Calu3 (cell line): ENCODE data around the gene GTF2B. TPM values are rescaled to one million over a fixed set of nuclear protein-coding genes. Genes with fewer than 3 reads are reported as not detected.
A peak's percentile ranks its signal among the peaks of the same experiment; 100 is the strongest.

Experiments used
- BruUV-seq: library from RNA; stranded (reverse); fragments of 400-500 nt; replicated peaks from 2 replicates; lab custom pipeline; 2021; lab: Mats Ljungman, UMichigan
- CTCF ChIA-PET: fragments of 300-600 bp; sonication (Branson Sonifier 250); formaldehyde crosslinking; loops from one replicate; lab custom pipeline; 2022; ENCODE audit warnings: antibody characterized with exemption; lab: Charles Lee
- DNase-seq: peaks from one replicate; pipeline ENCODE4 v3.0.0; 2022
- H3K27ac Mint-ChIP-seq: one replicate; pipeline ENCODE4 v1.8.0; 2022; ENCODE audit warnings: mixed read lengths; ENCODE audit not compliant: unreplicated experiment
- H3K27me3 Mint-ChIP-seq: one replicate; pipeline ENCODE4 v1.8.0; 2022; ENCODE audit warnings: mixed read lengths; ENCODE audit not compliant: unreplicated experiment
- H3K36me3 Mint-ChIP-seq: one replicate; pipeline ENCODE4 v1.8.0; 2022; ENCODE audit warnings: mild to moderate bottlenecking, moderate library complexity, mixed read lengths; ENCODE audit not compliant: insufficient read depth, unreplicated experiment
- H3K4me1 Mint-ChIP-seq: one replicate; pipeline ENCODE4 v1.8.0; 2022; ENCODE audit warnings: mild to moderate bottlenecking, low read depth, mixed read lengths; ENCODE audit not compliant: unreplicated experiment
- H3K4me3 Mint-ChIP-seq: one replicate; pipeline ENCODE4 v1.8.0; 2022; ENCODE audit warnings: mild to moderate bottlenecking, low read depth, moderate library complexity, mixed read lengths; ENCODE audit not compliant: unreplicated experiment
- H3K9me3 Mint-ChIP-seq: one replicate; pipeline ENCODE4 v1.8.0; 2022; ENCODE audit warnings: low read depth, mixed read lengths; ENCODE audit not compliant: unreplicated experiment
- intact Hi-C: fragments of 100-400 bp; cut with micrococcal nuclease; formaldehyde crosslinking; loops from one replicate; pipeline ENCODE4 v1.10.0; 2022; ENCODE audit not compliant: unreplicated experiment
- total RNA-seq: library from RNA; stranded (reverse); gene quantifications from 2 replicates; pipeline ENCODE4 v1.2.3, GENCODE V29; 2022
- TF ChIP-seq, protein P1 (sequence below): fragments of 200-600 bp; IDR thresholded peaks from one replicate; pipeline ENCODE4 v1.8.0; 2022; ENCODE audit warnings: antibody characterized with exemption; ENCODE audit not compliant: unreplicated experiment

Gene GTF2B
- total RNA-seq, 1 experiment from 2014 or later = 39.3 TPM

DNA sequence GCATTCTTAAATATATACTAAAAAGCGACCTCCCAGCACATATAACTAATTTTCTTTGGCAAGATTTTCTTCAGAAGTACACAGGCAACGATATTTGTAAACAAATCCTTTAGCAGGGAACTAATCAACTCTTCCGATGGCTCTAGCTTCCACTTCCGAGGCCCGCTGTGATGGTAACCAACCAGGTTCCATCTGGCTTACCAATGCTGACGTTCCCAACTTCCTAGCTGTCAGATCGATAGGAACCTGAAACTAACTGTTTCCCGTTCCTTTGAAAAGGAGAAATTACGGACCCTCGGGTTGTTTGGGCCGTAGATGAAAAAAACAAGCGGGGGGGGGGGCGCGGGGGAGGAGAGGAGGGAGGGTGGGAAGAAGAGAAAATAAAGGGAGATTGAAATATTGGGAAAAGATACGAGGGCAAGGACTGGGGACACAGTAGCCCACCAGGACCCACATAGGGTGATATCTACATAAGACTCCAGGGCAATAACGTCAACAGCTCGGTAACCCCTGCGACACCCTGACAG lies 513 bp downstream of the GTF2B start:
- peak; percentile 23 for DNase-seq
- TF ChIP-seq, protein P1, sequence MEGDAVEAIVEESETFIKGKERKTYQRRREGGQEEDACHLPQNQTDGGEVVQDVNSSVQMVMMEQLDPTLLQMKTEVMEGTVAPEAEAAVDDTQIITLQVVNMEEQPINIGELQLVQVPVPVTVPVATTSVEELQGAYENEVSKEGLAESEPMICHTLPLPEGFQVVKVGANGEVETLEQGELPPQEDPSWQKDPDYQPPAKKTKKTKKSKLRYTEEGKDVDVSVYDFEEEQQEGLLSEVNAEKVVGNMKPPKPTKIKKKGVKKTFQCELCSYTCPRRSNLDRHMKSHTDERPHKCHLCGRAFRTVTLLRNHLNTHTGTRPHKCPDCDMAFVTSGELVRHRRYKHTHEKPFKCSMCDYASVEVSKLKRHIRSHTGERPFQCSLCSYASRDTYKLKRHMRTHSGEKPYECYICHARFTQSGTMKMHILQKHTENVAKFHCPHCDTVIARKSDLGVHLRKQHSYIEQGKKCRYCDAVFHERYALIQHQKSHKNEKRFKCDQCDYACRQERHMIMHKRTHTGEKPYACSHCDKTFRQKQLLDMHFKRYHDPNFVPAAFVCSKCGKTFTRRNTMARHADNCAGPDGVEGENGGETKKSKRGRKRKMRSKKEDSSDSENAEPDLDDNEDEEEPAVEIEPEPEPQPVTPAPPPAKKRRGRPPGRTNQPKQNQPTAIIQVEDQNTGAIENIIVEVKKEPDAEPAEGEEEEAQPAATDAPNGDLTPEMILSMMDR = no peak

DNA sequence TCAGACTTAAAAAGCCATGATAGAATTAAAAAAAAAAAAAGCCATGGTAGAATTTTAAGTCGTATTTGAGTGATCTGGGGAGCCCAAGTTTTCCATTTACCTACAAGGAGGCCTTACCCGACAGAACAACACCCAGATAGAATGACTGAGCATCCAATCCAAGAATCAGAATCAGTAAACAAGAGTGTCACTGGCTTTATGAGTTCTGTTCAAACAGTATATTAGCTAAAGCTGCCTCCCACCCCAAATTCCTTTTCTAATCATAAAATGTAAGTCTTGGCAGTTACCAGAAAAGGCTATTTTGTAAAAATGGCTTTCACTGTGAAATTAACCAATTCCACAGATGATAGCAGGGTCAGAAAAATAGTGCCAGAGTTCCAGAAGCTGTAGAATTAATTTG lies 1.2 kb downstream of the GTF2B start:
- Mint-ChIP-seq H3K27ac (peak overlapping the region; percentile 95), H3K36me3 (peaks cover 61% of the 10 kb centered on the region), H3K27me3 (no peaks in the 10 kb centered on the region), H3K4me3 (peak overlapping the region; percentile 85), H3K4me1 (peaks cover 15% of the 10 kb centered on the region), H3K9me3 (no peaks in the 10 kb centered on the region)
- intact Hi-C loops = no loop called here
- BruUV-seq = TSS peak; percentile 42
- DNase-seq = no peak
- CTCF ChIA-PET = interaction anchor here (0.7 kb wide), 1 partner anchor 50 kb away, joined by 3 read pairs; no protein-coding TSS in a partner anchor
- TF ChIP-seq, protein P1 = no peak

More for the DNA sequence above, 513 bp downstream of the GTF2B start:
- CTCF ChIA-PET = interaction anchor here (0.6 kb wide), 1 partner anchor 964 kb away, joined by 4 read pairs; no protein-coding TSS in a partner anchor
- intact Hi-C loops = no loop called here
- Mint-ChIP-seq H3K9me3 (no peaks in the 10 kb centered on the region), H3K4me1 (peaks cover 15% of the 10 kb centered on the region), H3K4me3 (peak overlapping the region; percentile 85), H3K27me3 (no peaks in the 10 kb centered on the region), H3K27ac (peak overlapping the region; percentile 95), H3K36me3 (peaks cover 56% of the 10 kb centered on the region)
- BruUV-seq = no TSS peak

DNA sequence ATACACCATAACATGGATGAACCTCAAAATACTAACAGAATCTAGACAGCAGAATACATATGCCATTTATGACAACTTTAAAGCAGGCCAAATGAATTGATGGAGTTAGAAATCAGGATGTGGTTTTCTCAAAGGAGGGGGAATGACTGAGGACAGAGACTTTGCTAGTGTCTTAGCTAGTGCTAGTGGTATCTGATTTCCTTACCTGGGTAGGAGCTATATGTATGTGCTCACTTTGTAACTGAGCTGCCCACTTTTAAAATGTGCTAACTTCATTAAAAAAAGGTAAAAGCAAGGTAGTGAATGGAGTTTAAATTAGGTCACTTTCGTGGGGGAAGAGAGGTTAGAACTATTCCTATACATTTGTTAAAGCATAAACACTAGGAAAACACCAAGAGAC lies 2.6 kb downstream of the GTF2B start:
- Mint-ChIP-seq H3K4me3 (peak overlapping the region; percentile 85), H3K4me1 (peaks cover 20% of the 10 kb centered on the region), H3K36me3 (peaks cover 71% of the 10 kb centered on the region), H3K9me3 (no peaks in the 10 kb centered on the region), H3K27ac (peak overlapping the region; percentile 37), H3K27me3 (no peaks in the 10 kb centered on the region)
- BruUV-seq = no TSS peak
- no peak for DNase-seq
- intact Hi-C loops = no loop called here
- CTCF ChIA-PET = no interaction called here
- TF ChIP-seq, protein P1 = no peak

DNA sequence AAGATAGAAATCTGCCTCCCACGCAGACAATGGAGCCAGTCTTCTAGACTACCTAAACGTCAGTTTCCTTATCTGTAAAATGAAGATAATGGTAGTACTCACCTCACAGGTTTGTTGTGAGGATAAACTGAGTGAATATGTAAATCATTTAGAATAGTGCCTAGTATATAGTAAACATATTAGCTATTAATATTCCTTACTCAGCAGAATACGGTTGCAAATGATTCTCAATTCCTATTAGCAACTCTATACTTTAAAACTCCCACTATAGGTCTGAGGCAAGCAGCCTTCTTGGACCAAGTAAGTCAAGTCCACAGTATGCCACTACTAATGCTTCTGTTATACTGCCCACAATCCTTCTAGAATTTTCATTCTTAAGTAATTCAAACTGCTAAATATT lies 5.4 kb downstream of the GTF2B start:
- TF ChIP-seq, protein P1 = no peak
- Mint-ChIP-seq H3K4me3 (no peak overlapping the region), H3K36me3 (peaks cover 62% of the 10 kb centered on the region), H3K4me1 (peaks cover 39% of the 10 kb centered on the region), H3K9me3 (no peaks in the 10 kb centered on the region), H3K27me3 (no peaks in the 10 kb centered on the region), H3K27ac (no peak overlapping the region)
- intact Hi-C loops = no loop called here
- no TSS peak for BruUV-seq
- CTCF ChIA-PET = no interaction called here
- DNase-seq = no peak
